GM12878 (cell line): ENCODE results near the gene ULBP1. TPM values are rescaled to one million over a fixed set of nuclear protein-coding genes. Genes with fewer than 3 reads are reported as not detected.
A peak's percentile ranks its signal among the peaks of the same experiment; 100 is the strongest.

Experiments
- BACH1 ChIP-seq: fragments of 450-650 bp; IDR thresholded peaks from 2 replicates; pipeline ENCODE4 v1.6.1; 2017; ENCODE audit warnings: mild to moderate bottlenecking, borderline replicate concordance
- HDGF ChIP-seq: fragments of 450-650 bp; IDR thresholded peaks from 2 replicates; pipeline ENCODE4 v1.6.1; 2016; ENCODE audit warnings: antibody characterized with exemption
- POLR2A ChIP-seq: IDR thresholded peaks from 2 replicates; pipeline ENCODE4 v1.6.1; 2011; ENCODE audit warnings: low read depth, mild to moderate bottlenecking, low read length
- SIX5 ChIP-seq: IDR thresholded peaks from 2 replicates; pipeline ENCODE4 v1.6.1; 2011; ENCODE audit warnings: mild to moderate bottlenecking, low read depth, low read length, moderate library complexity; ENCODE audit not compliant: severe bottlenecking
- polyA plus RNA-seq, 11 experiments: library from polyadenylated mRNA; depleted of rRNA in 4 of 11; unstranded in 6 of 11; stranded (reverse) in 5 of 11; fragments of >200 nt; fragmentation: Nextera tagmentation in 4 of 11; fragmentation: Illumina TruSeq in 1 of 11; extraction: Ambion mirVana in 4 of 11; extraction: Trizol in 1 of 11; gene quantifications; 1 replicate in 1 of 11; 2 replicates in 10 of 11; pipeline versions ENCODE4 v1.2.1 to v1.2.3, GENCODE V29; 2011 to 2016; ENCODE audit warnings: inconsistent platforms in 2 of 11, missing spikeins in 2 of 11, low read depth in 1 of 11
- total RNA-seq, 4 experiments: library from RNA; depleted of rRNA in 3 of 4; stranded (reverse); fragments of >200 nt in 3 of 4; fragmentation: Illumina TruSeq in 1 of 4; extraction: Trizol in 1 of 4; gene quantifications; 2 replicates each; pipeline versions ENCODE4 v1.2.1 to v1.2.3, GENCODE V29; 2013 to 2021
- TF ChIP-seq, protein P1 (sequence below): IDR thresholded peaks from 2 replicates; pipeline ENCODE4 v1.6.1; 2012; ENCODE audit warnings: low read depth, low read length, improper control_type of control experiment
- TF ChIP-seq, protein P2 (sequence below): fragments of 450-650 bp; IDR thresholded peaks from 2 replicates; pipeline ENCODE4 v1.6.1; 2017; ENCODE audit warnings: mild to moderate bottlenecking, moderate library complexity
- TF ChIP-seq, protein P3 (sequence below): fragments of 450-650 bp; IDR thresholded peaks from 2 replicates; pipeline ENCODE4 v1.6.1; 2018; ENCODE audit warnings: mild to moderate bottlenecking, low read depth, moderate library complexity; ENCODE audit not compliant: partially characterized antibody

Gene ULBP1
- total and polyA plus RNA-seq, 10 of the 15 experiments (the other 5 are each of a cell fraction or from before 2014, with no cell fraction given) = 0.02 to 0.12 (median 0.04) TPM; not detected in 7

DNA sequence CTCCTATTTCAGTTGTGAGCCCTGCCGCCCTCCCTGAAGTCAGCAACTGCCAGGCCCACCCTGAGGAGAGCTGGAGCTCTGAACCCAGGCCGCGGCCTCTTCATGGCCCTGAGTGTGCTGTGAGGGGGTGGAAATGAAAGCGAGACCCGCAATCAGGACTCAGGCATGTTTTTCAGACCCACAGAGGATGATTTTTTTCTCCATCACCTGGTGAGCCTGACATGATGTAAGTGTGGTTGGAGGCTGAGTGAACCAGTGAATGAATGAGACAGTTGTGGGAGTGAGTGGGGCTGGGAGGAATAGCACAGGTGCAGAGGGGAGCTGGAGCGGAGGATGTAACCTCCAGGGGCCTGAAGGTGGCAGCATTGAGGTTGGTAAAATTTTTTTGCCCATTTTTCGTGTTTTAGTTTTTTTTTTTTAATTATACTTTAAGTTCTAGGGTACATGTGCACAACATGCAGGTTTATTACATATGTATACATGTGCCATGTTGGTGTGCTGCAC lies 43.3 kb downstream of the ULBP1 start (continued):
- TF ChIP-seq, protein P1, sequence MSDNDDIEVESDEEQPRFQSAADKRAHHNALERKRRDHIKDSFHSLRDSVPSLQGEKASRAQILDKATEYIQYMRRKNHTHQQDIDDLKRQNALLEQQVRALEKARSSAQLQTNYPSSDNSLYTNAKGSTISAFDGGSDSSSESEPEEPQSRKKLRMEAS = no peak
- TF ChIP-seq, protein P2, sequence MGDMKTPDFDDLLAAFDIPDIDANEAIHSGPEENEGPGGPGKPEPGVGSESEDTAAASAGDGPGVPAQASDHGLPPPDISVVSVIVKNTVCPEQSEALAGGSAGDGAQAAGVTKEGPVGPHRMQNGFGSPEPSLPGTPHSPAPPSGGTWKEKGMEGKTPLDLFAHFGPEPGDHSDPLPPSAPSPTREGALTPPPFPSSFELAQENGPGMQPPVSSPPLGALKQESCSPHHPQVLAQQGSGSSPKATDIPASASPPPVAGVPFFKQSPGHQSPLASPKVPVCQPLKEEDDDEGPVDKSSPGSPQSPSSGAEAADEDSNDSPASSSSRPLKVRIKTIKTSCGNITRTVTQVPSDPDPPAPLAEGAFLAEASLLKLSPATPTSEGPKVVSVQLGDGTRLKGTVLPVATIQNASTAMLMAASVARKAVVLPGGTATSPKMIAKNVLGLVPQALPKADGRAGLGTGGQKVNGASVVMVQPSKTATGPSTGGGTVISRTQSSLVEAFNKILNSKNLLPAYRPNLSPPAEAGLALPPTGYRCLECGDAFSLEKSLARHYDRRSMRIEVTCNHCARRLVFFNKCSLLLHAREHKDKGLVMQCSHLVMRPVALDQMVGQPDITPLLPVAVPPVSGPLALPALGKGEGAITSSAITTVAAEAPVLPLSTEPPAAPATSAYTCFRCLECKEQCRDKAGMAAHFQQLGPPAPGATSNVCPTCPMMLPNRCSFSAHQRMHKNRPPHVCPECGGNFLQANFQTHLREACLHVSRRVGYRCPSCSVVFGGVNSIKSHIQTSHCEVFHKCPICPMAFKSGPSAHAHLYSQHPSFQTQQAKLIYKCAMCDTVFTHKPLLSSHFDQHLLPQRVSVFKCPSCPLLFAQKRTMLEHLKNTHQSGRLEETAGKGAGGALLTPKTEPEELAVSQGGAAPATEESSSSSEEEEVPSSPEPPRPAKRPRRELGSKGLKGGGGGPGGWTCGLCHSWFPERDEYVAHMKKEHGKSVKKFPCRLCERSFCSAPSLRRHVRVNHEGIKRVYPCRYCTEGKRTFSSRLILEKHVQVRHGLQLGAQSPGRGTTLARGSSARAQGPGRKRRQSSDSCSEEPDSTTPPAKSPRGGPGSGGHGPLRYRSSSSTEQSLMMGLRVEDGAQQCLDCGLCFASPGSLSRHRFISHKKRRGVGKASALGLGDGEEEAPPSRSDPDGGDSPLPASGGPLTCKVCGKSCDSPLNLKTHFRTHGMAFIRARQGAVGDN = no peak
- TF ChIP-seq SIX5 (no peak), HDGF (0 out of 2 replicates have a peak, but pooled peaks have one; percentile 37), BACH1 (no peak), POLR2A (no peak)
- TF ChIP-seq, protein P3, sequence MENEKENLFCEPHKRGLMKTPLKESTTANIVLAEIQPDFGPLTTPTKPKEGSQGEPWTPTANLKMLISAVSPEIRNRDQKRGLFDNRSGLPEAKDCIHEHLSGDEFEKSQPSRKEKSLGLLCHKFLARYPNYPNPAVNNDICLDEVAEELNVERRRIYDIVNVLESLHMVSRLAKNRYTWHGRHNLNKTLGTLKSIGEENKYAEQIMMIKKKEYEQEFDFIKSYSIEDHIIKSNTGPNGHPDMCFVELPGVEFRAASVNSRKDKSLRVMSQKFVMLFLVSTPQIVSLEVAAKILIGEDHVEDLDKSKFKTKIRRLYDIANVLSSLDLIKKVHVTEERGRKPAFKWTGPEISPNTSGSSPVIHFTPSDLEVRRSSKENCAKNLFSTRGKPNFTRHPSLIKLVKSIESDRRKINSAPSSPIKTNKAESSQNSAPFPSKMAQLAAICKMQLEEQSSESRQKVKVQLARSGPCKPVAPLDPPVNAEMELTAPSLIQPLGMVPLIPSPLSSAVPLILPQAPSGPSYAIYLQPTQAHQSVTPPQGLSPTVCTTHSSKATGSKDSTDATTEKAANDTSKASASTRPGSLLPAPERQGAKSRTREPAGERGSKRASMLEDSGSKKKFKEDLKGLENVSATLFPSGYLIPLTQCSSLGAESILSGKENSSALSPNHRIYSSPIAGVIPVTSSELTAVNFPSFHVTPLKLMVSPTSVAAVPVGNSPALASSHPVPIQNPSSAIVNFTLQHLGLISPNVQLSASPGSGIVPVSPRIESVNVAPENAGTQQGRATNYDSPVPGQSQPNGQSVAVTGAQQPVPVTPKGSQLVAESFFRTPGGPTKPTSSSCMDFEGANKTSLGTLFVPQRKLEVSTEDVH = no peak
- TF ChIP-seq, all 136 proteins: peak for 26
